GM12891 (cell line): Measurements from ENCODE around the gene C9orf72.
"Not testable (repeated sequence)": the region's sequence is repeated elsewhere in the genome, so short reads cannot be mapped to it uniquely, and the experiment has no call there.

Experiments
- DNase-seq: peaks from one replicate; pipeline ENCODE4 v3.0.0; 2011; ENCODE audit warnings: low spot score; ENCODE audit not compliant: insufficient read length
- FAIRE-seq: peaks from 2 replicates; lab custom pipeline; 2011; peaks lifted over from hg19 to GRCh38; lab: Jason Lieb, UNC
- PAX5 ChIP-seq: IDR thresholded peaks from 2 replicates; pipeline ENCODE4 v1.6.1; 2011; ENCODE audit warnings: low read length, moderate library complexity, mild to moderate bottlenecking; ENCODE audit not compliant: insufficient read depth, severe bottlenecking
- POLR2A ChIP-seq: IDR thresholded peaks from 2 replicates; pipeline ENCODE4 v1.6.1; 2011; ENCODE audit warnings: low read depth, low read length, control low read depth
- POLR2AphosphoS5 ChIP-seq: IDR thresholded peaks from 2 replicates; pipeline ENCODE4 v1.6.1; 2011; ENCODE audit warnings: low read depth, low read length, control low read depth
- POU2F2 ChIP-seq: IDR thresholded peaks from 2 replicates; pipeline ENCODE4 v1.6.1; 2011; ENCODE audit warnings: low read depth, mild to moderate bottlenecking, control low read depth, low read length, moderate library complexity
- SPI1 ChIP-seq: IDR thresholded peaks from 2 replicates; pipeline ENCODE4 v1.6.1; 2011; ENCODE audit warnings: low read depth, low read length, control low read depth
- TAF1 ChIP-seq: IDR thresholded peaks from 2 replicates; pipeline ENCODE4 v1.6.1; 2011; ENCODE audit warnings: low read depth, low read length, control low read depth

The C9orf72 gene

GRCh38 chr9:27504259-27504658, 69.0 kb downstream of the C9orf72 start:
- no peak for DNase-seq
- no peak for FAIRE-seq
- no peak for TF ChIP-seq SPI1
- no peak for TF ChIP-seq POU2F2
- TF ChIP-seq POLR2A, result no peak
- no peak for TF ChIP-seq TAF1
- TF ChIP-seq POLR2AphosphoS5, result no peak
- no peak for TF ChIP-seq PAX5

GRCh38 chr9:27503623-27504022, 69.7 kb downstream of the C9orf72 start:
- TF ChIP-seq PAX5, result no peak
- TF ChIP-seq POLR2A, result no peak
- no peak for DNase-seq
- no peak for FAIRE-seq

GRCh38 chr9:27500902-27501301, 72.4 kb downstream of the C9orf72 start:
- DNase-seq, FAIRE-seq: not testable (repeated sequence)

- TF ChIP-seq POU2F2, result no peak
- TF ChIP-seq PAX5, result no peak
- no peak for TF ChIP-seq POLR2AphosphoS5
- DNase-seq (no peak), FAIRE-seq (no peak)
Measured at GRCh38 chr9:27499451-27499850, 73.8 kb downstream of the C9orf72 start.

GRCh38 chr9:27497883-27498417, 75.3 kb downstream of the C9orf72 start:
- no peak for DNase-seq
- no peak for FAIRE-seq
- TF ChIP-seq SPI1 (no peak), POU2F2 (no peak), POLR2AphosphoS5 (no peak)
